Breast epithelium (tissue), 4 donors: ENCODE results near the gene RAD51AP1. TPM values are rescaled to one million over a fixed set of nuclear protein-coding genes. Genes with fewer than 3 reads are reported as not detected.

Experiments
- DNase-seq, 2 donors: peaks; one replicate each; pipeline ENCODE4 v3.0.0-alpha.2; 2019; ENCODE audit warnings: low spot score in 2 of 2
- H3K27ac ChIP-seq, 2 donors: fragments of 200-600 bp; sonication (generic) in 1 of 2; one replicate each; pipeline ENCODE4 v1.5.1; 2016 to 2019; ENCODE audit warnings: mild to moderate bottlenecking in 1 of 2
- H3K27me3 ChIP-seq, 2 donors: fragments of 200-600 bp; sonication (generic) in 1 of 2; one replicate each; pipeline versions ENCODE4 v1.5.1 to v1.6.0; 2017 to 2019; ENCODE audit warnings: control low read depth in 1 of 2, mild to moderate bottlenecking in 1 of 2
- H3K36me3 ChIP-seq: fragments of 200-600 bp; one replicate; pipeline ENCODE4 v1.5.1; 2019
- H3K4me1 ChIP-seq, 2 donors: fragments of 200-600 bp; sonication (generic); one replicate each; pipeline ENCODE4 v1.5.1; 2016 to 2019; ENCODE audit warnings: control low read depth in 1 of 2
- H3K4me3 ChIP-seq, 3 donors: fragments of 200-600 bp; sonication (generic); 1 replicate in 2 of 3; 2 replicates in 1 of 3; pipeline ENCODE4 v1.5.1; 2016 to 2019; ENCODE audit warnings: mild to moderate bottlenecking in 3 of 3, moderate library complexity in 2 of 3
- H3K9me3 ChIP-seq, 2 donors: fragments of 200-600 bp; sonication (generic) in 1 of 2; one replicate each; pipeline ENCODE4 v1.5.1; 2016 to 2019; ENCODE audit warnings: control low read depth in 1 of 2
- POLR2A ChIP-seq: fragments of 450-650 bp; IDR thresholded peaks from one replicate; pipeline ENCODE4 v1.6.1; 2016; ENCODE audit warnings: antibody characterized with exemption, mild to moderate bottlenecking, moderate library complexity
- POLR2AphosphoS5 ChIP-seq, 3 donors: sonication (generic); formaldehyde crosslinking; IDR thresholded peaks; one replicate each; pipeline ENCODE4 v1.6.1; 2017; ENCODE audit warnings: antibody characterized with exemption in 3 of 3
- intact Hi-C: fragments of 100-400 bp; cut with DNase I; formaldehyde crosslinking; loops from one replicate; pipeline ENCODE4 v1.15.1; 2023; ENCODE audit warnings: low total_unique reads
- total RNA-seq, 3 donors: library from RNA; depleted of rRNA; stranded (reverse); fragments of >200 nt; gene quantifications; one replicate each; pipeline ENCODE4 v1.1.0, GENCODE V29; 2016
- TF ChIP-seq, protein P1 (sequence below), 3 donors: fragments of 450-650 bp; IDR thresholded peaks; one replicate each; pipeline ENCODE4 v1.5.1; 2016 to 2017; ENCODE audit warnings: antibody characterized with exemption in 3 of 3, mild to moderate bottlenecking in 3 of 3, moderate library complexity in 3 of 3

The RAD51AP1 gene
- total RNA-seq, 3 donors from 2014 or later: 2.1 to 5.4 (median 2.9) TPM

DNA sequence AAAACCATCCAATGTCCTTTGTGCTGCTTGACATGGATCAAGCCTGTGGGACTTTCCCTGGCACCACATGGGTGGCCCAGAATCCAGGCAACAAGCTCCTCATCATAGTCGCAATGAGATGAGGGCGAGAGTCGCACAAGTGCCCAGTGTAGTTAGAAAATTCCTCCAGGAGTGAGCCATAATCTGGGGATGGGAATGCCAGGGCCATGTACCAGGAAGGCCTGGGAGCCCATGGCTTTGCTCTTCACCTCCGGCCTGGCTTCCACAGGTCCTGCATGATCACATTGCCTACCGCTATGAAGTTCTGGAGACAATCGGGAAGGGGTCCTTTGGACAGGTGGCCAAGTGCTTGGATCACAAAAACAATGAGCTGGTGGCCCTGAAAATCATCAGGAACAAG lies 57.2 kb downstream of the RAD51AP1 start:
- H3K27ac ChIP-seq: no peak overlapping the region
- no peaks in the 10 kb centered on the region for H3K4me1 ChIP-seq
- no peaks in the 10 kb centered on the region for H3K36me3 ChIP-seq
- no peaks in the 10 kb centered on the region for H3K9me3 ChIP-seq
- intact Hi-C loops: no loop called here
- no peaks in the 10 kb centered on the region for H3K27me3 ChIP-seq
- no peak for TF ChIP-seq POLR2AphosphoS5 (IDR thresholded peaks at IDR 0.05)
- no peak for TF ChIP-seq POLR2A
- TF ChIP-seq, protein P1, sequence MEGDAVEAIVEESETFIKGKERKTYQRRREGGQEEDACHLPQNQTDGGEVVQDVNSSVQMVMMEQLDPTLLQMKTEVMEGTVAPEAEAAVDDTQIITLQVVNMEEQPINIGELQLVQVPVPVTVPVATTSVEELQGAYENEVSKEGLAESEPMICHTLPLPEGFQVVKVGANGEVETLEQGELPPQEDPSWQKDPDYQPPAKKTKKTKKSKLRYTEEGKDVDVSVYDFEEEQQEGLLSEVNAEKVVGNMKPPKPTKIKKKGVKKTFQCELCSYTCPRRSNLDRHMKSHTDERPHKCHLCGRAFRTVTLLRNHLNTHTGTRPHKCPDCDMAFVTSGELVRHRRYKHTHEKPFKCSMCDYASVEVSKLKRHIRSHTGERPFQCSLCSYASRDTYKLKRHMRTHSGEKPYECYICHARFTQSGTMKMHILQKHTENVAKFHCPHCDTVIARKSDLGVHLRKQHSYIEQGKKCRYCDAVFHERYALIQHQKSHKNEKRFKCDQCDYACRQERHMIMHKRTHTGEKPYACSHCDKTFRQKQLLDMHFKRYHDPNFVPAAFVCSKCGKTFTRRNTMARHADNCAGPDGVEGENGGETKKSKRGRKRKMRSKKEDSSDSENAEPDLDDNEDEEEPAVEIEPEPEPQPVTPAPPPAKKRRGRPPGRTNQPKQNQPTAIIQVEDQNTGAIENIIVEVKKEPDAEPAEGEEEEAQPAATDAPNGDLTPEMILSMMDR (IDR thresholded peaks at IDR 0.05): no peak
- DNase-seq: no peak
- H3K4me3 ChIP-seq: no peak overlapping the region

DNA sequence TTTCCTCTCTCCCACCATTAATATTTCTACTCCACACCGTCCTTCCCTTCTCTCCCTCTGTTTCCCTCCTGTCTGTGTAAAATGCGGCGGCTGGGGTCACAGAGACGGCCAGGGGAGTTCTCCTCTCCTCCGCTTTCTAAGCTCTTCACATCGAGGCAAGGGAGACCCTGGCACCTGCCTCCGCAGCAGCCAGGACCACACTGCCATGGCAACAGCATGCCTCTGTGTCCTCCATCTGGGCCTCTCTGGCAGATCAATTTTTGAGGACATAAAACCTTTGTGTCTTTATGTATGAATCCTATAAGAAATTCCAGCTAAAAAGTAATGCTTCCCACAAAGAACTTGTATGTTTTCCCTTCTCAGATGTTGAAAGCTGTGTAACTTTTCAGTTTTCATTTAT lies 64.7 kb downstream of the RAD51AP1 start:
- H3K9me3 ChIP-seq: no peaks in the 10 kb centered on the region
- H3K4me1 ChIP-seq: no peaks in the 10 kb centered on the region
- TF ChIP-seq, protein P1 (IDR thresholded peaks at IDR 0.05): no peak
- no peak for TF ChIP-seq POLR2AphosphoS5 (IDR thresholded peaks at IDR 0.05)
- no peak for TF ChIP-seq POLR2A
- no peak overlapping the region for H3K4me3 ChIP-seq
- no peaks in the 10 kb centered on the region for H3K27me3 ChIP-seq
- H3K36me3 ChIP-seq: no peaks in the 10 kb centered on the region
- intact Hi-C loops: no loop called here
- no peak overlapping the region for H3K27ac ChIP-seq
- no peak for DNase-seq

DNA sequence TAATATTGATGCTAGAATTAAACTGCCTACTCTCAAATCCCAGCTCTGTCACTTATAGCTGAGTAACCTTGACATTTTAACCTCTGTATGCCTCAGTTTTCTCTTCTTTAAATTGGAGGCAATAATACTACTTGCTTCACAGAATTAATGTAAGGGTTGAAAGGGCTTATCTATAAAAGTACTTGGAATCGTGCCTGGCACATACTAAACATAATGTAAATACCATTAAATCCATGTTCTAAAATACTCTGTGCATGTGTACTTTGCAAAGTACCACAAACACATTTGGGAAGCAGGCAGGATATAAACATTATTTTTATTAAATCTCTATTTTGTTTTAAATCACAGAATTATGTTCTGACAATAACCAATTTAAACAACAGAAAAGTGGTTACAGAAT lies 65.3 kb downstream of the RAD51AP1 start:
- Histone ChIP-seq H3K4me3 (no peak overlapping the region), H3K9me3 (no peaks in the 10 kb centered on the region), H3K27me3 (no peaks in the 10 kb centered on the region), H3K36me3 (no peaks in the 10 kb centered on the region), H3K27ac (no peak overlapping the region), H3K4me1 (no peaks in the 10 kb centered on the region)
- no peak for DNase-seq
- intact Hi-C loops: no loop called here
- TF ChIP-seq POLR2AphosphoS5 (IDR thresholded peaks at IDR 0.05) (no peak), POLR2A (no peak)
- TF ChIP-seq, protein P1 (IDR thresholded peaks at IDR 0.05): no peak

DNA sequence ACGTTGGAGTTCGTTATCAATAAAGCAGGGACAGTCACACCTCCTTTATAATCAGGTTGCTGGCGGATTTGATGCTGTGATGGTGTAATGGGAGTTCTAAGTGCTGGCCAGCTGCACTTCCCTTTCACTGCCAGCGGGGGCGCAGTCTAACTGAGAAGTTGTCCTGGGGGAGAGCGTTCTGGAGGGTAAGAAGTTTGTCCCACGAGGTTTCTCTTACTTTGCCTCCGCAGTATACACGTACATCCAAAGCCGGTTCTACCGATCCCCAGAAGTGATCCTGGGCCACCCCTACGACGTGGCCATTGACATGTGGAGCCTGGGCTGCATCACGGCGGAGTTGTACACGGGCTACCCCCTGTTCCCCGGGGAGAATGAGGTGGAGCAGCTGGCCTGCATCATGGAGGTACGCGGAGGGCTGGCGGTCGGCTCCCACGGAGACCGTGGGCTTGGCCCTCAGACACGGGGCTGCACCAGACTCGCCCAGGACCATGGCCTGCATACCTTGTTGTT lies 66.0 kb downstream of the RAD51AP1 start:
- H3K36me3 ChIP-seq: no peaks in the 10 kb centered on the region
- peak; percentile 71 to 78 for DNase-seq
- TF ChIP-seq POLR2AphosphoS5 (IDR thresholded peaks at IDR 0.05) (peak; percentile 37 to 50 (median 42)), POLR2A (no peak)
- TF ChIP-seq, protein P1 (IDR thresholded peaks at IDR 0.05): peak; percentile 90 to 94 (median 93)
- peak overlapping the region; percentile 72 to 73 for H3K27ac ChIP-seq
- no peaks in the 10 kb centered on the region for H3K27me3 ChIP-seq
- H3K4me1 ChIP-seq: no peaks in the 10 kb centered on the region
- H3K9me3 ChIP-seq: no peaks in the 10 kb centered on the region
- intact Hi-C loops: no loop called here
- peak overlapping the region; percentile 71 to 87 (median 86) for H3K4me3 ChIP-seq

DNA sequence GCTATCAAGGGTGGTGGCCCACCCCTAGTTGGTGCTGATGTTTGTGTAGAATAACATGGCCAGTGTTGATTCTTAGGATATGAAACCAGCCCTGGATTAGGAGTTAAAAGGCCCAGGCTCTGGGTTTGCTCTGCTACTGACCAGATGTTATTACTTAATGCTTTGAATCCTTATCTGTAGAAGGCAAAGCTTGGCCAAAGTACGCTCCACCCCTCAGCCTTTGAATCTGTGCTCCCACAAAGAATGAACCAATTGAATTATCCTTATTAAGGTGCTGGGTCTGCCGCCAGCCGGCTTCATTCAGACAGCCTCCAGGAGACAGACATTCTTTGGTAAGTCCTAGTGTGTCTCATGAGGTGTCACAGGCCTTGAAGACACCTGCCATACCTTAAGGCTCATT lies 68.4 kb downstream of the RAD51AP1 start:
- Histone ChIP-seq H3K4me3 (no peak overlapping the region), H3K27ac (no peak overlapping the region), H3K36me3 (no peaks in the 10 kb centered on the region), H3K27me3 (no peaks in the 10 kb centered on the region), H3K4me1 (no peaks in the 10 kb centered on the region), H3K9me3 (no peaks in the 10 kb centered on the region)
- intact Hi-C loops: no loop called here
- DNase-seq: no peak
- TF ChIP-seq POLR2AphosphoS5 (IDR thresholded peaks at IDR 0.05) (no peak), POLR2A (no peak)
- TF ChIP-seq, protein P1 (IDR thresholded peaks at IDR 0.05): no peak
